Measurements from ENCODE around the gene TDRD12.
"Not testable (repeated sequence)": the region's sequence is repeated elsewhere in the genome, so short reads cannot be mapped to it uniquely, and the experiment has no call there.

TDRD12 gene

GRCh38 chr19:32750441-32751055 lies 31.0 kb downstream of the TDRD12 start:
- DNase-seq, result no peak

- DNase-seq, result no peak
Observed at GRCh38 chr19:32751066-32751465, 31.5 kb downstream of the TDRD12 start.

- DNase-seq, result no peak
Observed at GRCh38 chr19:32757189-32757588, 37.6 kb downstream of the TDRD12 start.

- not testable (repeated sequence) for DNase-seq
Observed at GRCh38 chr19:32765365-32765764, 45.8 kb downstream of the TDRD12 start.

GRCh38 chr19:32767951-32768679 lies 48.5 kb downstream of the TDRD12 start:
- no peak for DNase-seq

GRCh38 chr19:32771596-32771995 lies 52.0 kb downstream of the TDRD12 start:
- DNase-seq, result no peak

- no peak for DNase-seq
Observed at GRCh38 chr19:32773126-32773525, 53.6 kb downstream of the TDRD12 start.

- no peak for DNase-seq
Observed at GRCh38 chr19:32779082-32779481, 59.5 kb downstream of the TDRD12 start.

GRCh38 chr19:32781280-32781679 lies 61.7 kb downstream of the TDRD12 start:
- no peak for DNase-seq

GRCh38 chr19:32782089-32782488 lies 62.5 kb downstream of the TDRD12 start:
- not testable (repeated sequence) for DNase-seq

GRCh38 chr19:32787161-32787813 lies 67.7 kb downstream of the TDRD12 start:
- DNase-seq, result not testable (repeated sequence)

- DNase-seq, result not testable (repeated sequence)
Observed at GRCh38 chr19:32787895-32788294, 68.3 kb downstream of the TDRD12 start.

- DNase-seq, result no peak
Observed at GRCh38 chr19:32789429-32789828, 69.9 kb downstream of the TDRD12 start.

- DNase-seq, result no peak
Observed at GRCh38 chr19:32798201-32798600, 78.6 kb downstream of the TDRD12 start.

- DNase-seq, result no peak
Observed at GRCh38 chr19:32800191-32800590, 80.6 kb downstream of the TDRD12 start.

GRCh38 chr19:32800754-32801153 lies 81.2 kb downstream of the TDRD12 start:
- no peak for DNase-seq

GRCh38 chr19:32802840-32803239 lies 83.3 kb downstream of the TDRD12 start:
- no peak for DNase-seq

GRCh38 chr19:32808236-32808635 lies 88.7 kb downstream of the TDRD12 start:
- no peak for DNase-seq

GRCh38 chr19:32809254-32809653 lies 89.7 kb downstream of the TDRD12 start:
- DNase-seq, result no peak

GRCh38 chr19:32809754-32810153 lies 90.2 kb downstream of the TDRD12 start:
- DNase-seq, result no peak

- DNase-seq, result no peak
Observed at GRCh38 chr19:32810452-32810851, 90.9 kb downstream of the TDRD12 start.

- no peak for DNase-seq
Observed at GRCh38 chr19:32811151-32811550, 91.6 kb downstream of the TDRD12 start.

GRCh38 chr19:32812036-32812435 lies 92.5 kb downstream of the TDRD12 start:
- DNase-seq, result no peak

- DNase-seq, result no peak
Observed at GRCh38 chr19:32812571-32812970, 93.0 kb downstream of the TDRD12 start.
